HG02798 (cell line): ENCODE measurements around the gene SEC14L2.

Experiments used
- ATAC-seq: cut with Tn5 transposase; IDR thresholded peaks from one replicate; pipeline ENCODE4 v1.9.1; 2021; ENCODE audit warnings: mild to moderate bottlenecking; ENCODE audit not compliant: unreplicated experiment, poor library complexity

Gene SEC14L2

DNA sequence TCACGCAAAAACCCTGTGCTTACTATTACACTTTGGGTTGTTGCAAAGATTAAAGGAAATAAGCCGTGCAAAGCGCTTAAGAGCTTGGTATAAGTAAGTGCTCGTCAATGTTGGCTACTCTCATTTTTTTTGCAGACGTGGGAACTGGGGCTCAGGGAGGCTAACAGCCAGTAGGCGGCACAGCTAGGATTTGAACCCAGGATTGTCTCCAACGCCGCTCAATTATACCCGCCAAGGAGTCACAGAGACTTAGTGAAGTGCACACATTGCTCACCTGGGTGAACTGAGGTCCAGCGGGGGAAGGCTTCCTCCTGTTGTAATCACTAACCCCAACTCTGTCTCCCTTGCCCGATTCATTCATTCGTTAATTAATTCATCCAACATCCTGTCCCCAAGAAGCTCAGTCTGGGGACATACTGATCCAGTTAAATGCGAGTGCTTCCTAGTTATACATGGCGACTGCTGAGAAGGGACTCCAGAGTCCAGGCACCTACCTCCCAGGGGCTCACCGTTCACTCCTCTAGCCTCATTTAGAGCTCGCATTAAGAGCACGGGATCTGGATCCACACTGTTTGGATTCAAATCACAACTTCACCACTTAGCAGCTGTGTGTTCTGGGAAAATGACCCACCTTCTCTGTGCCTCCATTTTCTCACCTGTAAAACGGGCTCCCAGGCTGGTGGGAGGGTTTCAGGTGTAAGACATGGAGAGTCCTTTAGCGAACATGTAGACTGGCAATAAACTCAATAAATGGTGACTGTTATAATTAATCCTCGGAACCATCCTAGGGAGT, 27.9 kb downstream of the SEC14L2 start:
- ATAC-seq: no peak

DNA sequence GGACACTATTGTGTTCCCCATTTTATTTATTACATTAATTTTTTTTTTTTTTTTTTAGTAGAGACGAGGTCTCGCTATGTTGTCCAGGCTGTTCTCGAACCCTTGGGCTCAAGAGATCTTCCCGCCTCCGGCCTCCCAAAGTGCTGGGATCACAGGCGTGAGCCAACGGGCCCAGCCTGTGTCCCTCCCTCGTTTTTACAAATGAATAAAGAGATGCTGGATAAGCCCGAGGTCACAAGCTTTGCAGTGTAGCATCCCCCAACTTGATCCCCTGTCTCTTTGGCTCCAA, 28.5 kb downstream of the SEC14L2 start:
- no peak for ATAC-seq

DNA sequence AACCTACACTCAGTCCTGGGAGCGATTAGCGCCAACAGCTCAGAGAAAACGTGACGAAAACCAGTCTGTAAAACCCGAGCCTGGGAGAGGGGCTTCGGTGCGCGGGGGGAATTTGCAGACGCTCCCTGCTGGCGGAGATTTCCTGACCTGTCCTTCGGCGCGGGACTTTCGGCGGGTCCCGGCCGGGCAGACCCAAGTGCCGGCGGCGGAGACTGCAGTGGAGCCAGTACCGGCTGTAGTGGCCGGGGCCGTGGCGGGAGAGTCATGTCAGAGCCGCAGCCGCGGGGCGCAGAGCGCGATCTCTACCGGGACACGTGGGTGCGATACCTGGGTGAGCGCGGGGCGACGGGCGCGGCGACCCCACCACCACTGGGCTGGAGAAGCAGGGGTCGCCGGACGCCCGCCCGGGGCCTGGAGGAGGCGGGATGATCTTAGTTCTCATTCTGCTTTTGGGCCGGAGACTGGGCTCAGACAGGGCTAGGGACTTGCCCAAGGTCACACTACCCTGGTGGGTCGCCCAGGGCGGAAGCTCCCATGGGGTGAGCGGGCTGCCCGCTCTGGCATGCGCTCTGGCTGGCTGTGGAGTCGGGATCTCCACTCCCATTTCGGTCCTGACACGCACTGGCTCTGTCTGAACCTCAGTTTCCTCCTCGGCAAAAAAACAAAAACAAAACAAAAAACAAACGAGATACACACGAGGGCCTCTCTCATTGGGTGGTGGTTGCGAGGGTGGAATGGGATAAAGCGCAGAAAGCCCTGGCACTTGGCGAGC, 29.0 kb downstream of the SEC14L2 start, which contains the start of gene MTFP1:
MTFP1 (plus strand) TSS at position 153 of the 772 bp plus-strand sequence; CDS start at position 265, 112 bp downstream.
- ATAC-seq: no peak

DNA sequence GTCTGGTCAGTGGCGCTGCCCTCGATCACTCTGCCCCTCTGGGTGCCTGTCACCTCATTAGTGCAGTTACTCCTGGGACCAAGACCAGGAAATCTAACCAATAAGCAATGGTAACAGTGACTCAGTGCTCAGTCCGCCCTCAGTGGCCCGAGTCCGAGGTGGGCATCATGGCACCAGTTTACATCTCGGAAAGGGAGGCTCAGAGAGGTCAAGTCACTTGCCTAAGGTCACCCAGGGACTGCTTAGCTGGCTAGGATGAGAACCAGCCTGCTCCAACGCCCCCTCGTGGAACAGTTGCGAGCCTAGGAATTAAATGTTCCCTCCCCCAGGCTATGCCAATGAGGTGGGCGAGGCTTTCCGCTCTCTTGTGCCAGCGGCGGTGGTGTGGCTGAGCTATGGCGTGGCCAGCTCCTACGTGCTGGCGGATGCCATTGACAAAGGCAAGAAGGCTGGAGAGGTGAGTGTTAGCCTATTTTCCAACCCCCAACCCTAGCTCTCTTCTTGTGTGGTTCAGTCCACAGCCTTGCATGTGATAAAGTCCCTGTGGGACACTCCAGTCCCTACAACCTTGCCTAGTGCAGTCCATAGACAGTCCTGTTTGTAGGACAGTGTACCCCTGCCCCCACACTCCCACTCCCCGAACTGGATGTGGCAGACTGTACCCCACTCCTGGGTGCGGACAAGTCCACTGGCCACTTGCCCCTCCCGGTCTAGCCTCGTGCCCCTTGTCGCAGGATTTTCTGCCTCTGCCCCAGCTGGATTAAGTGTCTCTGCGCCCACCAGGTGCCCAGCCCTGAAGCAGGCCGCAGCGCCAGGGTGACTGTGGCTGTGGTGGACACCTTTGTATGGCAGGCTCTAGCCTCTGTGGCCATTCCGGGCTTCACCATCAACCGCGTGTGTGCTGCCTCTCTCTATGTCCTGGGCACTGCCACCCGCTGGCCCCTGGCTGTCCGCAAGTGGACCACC, 29.9 kb downstream of the SEC14L2 start:
- no peak for ATAC-seq

DNA sequence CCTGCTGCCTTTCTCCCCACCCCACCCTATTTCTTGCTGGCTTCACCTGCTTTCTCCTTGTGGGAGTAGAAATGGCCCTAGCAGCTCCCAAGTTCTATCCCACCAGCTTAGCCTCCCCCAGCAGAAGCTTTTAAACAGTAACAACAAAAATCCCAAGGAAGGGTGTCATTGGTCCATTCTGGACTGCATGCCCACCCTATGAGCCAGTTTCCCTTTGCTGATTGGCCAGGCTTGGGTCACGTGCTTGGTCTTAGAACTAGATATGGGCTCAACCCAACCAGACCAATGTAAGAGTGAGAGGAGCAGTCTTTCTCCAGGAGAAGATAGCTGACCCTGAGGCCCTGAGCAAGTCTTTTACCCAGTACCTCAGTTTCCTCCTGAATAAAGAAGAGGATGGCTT, 31.1 kb downstream of the SEC14L2 start:
- no peak for ATAC-seq

DNA sequence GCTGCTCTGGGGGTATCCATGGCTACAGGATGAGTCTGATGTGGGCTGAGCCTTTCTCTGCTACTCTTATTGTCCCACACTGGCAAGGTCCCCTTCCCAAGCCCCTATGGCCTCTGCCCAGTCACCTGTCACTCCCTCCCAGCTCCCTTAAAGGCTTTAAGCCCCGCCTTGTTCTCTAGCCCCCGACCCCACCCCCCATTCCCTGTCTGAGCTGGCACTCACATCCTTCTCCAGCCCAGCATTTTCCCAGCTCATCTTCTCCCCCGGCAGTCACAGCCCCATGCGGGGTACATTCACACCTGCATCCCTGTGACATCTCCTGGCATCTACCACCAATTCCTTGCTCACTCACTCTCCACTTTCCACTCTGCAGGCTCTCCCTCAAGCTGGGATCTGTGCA, 33.1 kb downstream of the SEC14L2 start:
- no peak for ATAC-seq

DNA sequence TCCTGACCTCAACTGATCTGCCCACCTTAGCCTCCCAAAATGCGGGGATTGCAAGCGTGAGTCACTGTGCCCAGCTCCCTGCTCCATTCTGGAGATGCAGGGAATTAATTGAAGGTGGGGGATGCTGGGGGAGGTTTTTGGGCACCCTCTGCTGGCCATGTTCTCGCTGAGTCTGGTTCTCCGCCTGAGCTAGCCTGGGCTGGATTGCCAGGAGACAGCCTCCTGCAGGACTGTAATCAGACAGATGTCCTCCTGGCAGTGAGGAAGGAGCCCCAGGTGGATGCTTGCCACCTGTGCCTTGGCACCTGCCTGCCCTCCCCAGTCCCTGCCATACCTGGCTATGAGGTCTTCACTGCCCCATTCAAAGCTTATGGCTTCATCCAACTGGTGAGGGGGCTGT, 34.1 kb downstream of the SEC14L2 start:
- ATAC-seq: no peak

DNA sequence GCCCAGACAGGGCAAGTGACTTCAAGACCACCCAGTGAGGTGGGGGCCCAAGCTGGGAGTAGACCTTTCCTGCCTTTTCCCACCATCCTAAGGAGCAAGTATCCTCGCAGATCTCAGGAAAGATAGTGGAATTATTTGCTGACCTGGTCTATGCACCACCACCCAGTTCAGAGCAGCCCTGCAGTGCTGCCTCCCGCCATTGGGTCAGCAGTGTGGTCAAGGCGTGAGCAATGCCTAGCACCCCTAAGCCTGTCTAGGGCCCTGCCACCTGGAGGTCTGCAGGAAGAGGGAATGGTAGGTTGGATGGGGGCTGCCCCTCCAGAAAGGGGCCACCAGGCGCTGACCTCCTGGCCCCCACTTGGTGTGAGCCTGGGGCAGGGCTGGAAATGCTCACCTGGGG, 35.3 kb downstream of the SEC14L2 start:
- ATAC-seq: no peak

DNA sequence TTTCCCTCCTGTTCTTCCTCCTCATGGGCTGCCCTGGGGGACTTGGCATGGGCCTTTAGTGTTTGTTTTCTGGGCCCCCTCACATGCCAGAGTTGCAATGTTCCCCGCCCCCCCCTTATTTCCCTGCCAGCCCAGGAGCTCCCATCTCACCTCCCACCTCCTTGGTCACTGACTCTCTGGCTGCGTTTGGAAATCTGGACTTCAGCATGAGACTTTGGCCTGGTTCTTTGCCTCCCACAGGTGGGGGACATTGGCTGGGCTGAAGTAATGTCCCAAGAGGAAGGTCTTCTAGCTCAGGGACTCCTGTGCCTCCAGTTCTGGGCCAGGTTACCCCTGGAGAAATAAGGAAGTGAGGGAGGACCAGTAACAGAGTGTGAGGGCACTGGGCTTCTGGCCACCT, 35.7 kb downstream of the SEC14L2 start:
- ATAC-seq: no peak

DNA sequence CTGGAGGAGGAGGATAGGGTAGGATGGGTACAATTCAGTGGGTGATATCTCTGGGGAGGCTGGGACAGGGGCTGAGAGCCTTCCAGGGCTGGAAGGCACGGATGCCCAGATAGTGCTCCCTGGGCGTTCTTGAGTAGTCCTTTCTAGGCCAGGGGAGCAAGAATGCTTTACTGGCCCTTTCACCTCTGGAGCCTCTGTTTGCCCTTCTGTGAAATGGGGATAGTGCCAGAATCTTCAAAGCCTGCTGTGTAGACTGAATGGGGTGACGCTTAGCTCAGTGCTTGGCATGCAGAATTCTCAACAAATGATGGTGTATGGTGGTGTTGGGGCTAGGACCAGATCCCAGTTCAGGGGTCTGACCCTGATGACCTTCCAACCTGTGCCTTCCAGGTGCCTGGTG, 36.4 kb downstream of the SEC14L2 start:
- no peak for ATAC-seq

DNA sequence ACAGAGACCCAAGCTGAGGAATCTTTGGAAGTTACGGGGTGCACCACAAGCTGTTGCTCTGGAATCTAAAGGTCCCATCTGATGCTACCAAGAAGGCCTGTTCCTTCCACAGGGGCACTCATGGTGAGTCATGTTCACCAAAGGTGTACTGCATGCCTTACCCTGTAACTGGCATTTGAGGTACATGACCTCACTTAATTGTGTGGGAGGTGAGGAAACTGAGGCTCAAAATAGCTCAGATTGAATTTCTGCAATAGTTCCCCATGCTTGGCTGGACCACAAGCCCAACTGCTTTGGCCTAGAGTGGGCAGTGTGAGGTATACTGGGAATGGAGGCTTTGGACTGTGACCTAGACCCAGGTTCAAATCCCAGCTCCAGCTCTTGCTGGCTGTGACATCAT, 37.0 kb downstream of the SEC14L2 start:
- ATAC-seq: no peak

DNA sequence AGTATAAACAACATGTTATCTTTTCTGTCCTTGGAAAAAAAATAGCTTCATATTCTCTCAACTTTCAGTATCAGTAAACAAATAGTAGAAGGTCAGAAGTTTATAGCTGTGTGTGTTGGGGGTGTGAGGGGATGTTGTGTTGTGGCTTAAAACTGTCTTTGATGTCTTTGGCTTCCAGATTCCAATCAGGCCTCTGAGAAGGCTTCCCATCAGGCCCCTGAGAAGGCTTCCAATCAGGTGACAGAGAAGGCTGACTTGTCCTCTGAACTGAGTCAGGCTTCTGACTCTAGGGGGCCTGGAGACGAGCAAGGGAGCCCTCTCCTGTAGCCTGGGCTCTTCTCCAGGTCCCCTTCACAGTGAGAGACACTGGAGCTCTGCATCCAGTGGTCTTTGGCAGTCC, 38.0 kb downstream of the SEC14L2 start:
- no peak for ATAC-seq

DNA sequence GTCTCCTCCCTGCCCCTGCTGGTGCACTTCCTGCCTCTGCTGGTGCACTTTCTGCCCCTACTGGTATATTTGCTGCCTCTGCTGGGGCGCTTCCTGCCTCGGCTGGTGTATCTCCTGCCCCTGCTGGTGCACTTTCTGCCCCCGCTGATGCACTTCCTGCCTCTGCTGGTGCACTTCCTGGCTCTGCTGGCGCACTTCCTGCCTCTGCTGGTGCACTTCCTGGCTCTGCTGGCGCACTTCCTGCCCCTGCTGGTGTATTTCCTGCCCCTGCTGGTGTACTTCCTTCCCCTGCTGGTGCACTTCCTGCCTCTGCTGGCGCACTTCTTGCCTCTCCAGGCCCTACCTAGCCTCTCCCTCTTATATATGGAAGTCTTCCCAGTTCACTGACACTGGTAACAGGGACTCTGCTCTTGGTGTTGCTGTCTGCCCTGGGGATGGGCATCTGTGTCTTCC, 38.9 kb downstream of the SEC14L2 start:
- ATAC-seq: no peak

DNA sequence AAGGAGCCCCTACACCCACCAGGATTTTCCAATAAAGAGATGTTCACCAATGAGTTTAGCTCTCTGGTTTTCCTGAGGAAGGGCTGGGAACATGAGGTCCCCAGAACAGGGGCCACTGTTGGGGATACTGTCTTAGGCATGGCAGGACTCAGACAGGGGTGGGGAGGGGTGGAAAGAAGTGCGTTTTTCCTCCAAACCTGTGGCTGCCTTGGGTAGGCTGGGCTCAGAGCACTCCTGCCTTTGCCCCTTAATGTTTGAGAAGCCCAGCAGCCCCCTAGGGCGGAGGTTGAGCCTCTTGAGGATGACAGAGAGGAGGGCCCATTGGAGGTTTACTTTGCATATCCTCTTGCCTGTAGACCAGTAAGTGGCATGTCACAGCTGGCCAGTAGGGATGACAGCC, 39.4 kb downstream of the SEC14L2 start:
- ATAC-seq: no peak

DNA sequence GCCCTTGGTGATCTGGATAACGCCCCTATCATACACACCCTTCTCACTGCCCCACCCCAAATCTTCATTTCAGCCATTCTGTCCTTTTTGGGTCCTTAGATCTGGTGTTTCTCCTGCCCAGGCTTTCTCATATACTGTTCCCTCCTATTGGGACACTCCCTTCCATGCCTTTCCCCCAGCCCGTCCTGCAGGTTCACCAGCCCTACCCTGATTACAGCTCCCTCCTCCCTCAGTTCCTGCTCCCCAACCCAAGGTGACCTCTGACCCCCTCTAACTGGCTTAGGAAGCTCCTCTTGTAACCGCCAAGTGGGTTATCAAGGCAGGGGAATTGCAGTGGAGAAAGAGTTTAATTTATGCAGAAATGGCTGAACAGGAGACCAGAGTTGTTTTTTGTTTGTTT, 41.7 kb downstream of the SEC14L2 start:
- no peak for ATAC-seq

DNA sequence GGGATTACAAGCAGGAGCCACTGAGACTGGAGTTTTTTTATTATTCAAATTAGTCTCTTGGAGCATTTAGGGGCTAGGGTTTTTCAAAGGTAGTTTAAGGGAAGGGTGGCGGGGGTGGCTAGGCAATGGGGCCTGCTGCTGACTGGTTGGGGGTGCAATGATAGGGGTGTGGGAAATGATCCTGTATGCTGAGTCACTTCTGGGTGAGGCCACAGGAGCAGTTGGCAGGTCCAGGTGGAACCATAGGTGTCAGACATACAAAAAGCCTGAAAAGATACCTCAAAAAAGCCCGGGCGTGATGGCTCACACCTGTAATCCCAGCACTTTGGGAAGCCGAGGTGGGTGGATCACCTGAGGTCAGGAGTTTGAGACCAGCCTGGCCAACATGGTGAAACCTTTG, 42.4 kb downstream of the SEC14L2 start:
- no peak for ATAC-seq

DNA sequence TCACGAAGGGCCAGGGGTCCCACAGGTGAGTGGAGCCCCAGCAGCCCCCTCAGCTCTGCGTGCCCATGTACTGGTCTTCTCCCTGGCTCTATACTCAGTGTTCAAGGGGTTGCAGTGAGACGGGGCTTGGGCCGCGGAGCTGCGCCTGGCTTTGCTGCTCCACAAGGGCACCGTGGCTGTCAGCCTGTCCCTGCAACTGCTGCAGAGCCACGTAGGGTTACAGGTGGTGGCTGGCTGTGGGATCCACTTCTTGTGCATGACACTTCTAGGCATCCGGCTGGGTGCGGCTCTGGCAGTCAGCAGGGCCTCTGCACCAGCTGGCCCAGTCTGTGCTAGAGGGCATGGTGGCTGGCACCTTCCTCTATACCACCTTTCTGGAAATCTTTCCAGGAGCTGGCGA, 43.0 kb downstream of the SEC14L2 start:
- ATAC-seq: no peak

DNA sequence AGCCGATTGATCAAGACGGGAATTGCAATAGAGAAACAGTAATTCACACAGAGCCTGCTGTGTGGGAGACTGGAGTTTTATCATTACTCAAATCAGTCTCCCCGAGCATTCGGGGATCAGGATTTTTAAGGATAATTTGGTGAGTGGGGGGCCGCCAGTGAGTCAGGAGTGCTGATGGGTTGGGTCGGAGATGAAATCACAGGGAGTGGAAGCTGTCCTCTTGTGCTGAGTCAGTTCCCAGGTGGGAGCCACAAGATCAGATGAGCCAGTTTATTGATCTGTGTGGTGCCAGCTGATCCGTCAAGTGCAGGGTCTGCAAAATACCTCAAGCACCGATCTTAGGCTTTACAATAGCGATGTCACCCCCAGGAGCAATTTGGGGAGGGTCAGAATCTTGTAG, 44.3 kb downstream of the SEC14L2 start:
- ATAC-seq: no peak

DNA sequence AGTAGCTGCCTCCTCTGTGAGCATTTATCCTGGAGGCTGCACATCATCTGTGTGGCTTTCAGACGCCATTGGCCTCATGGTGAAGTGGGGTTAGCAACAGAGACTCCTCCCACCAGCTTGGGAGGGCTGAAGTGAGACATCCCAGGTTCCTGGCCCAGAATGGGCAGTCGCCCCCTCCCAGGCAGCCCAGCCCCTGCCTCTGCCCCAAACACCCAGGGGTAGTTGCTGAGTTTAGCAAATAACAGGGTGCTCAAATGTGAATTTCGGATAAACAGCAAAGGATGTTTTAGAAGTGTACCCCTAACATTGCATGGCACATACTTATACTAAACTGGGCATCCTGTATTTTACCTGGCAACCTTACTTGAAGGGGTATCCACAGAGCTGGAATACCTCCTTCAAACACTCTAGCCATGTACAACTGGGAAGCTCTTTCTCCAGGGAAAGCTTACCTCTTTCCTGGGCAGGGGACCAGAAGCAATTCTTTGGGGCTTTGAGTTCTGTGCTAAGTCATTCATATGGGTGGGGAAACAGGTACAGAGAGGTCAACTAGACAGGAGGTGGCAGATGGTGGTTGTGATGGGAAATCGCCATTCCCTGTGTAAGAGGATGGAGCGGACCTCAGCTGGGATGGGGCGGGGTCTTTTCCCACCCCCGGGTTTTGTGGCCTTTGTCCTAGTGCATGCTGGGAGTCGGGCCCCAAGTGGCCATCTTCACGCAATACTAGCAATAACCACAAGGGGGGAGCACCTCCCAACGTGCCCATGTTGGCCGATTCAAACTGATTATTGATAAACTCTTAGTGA, 48.0 kb downstream of the SEC14L2 start:
- ATAC-seq: no peak
